HepG2 (cell line): ENCODE data around the gene MNX1. TPM values are rescaled to one million over a fixed set of nuclear protein-coding genes. Genes with fewer than 3 reads are reported as not detected.

ENCODE experiments used
- ATAC-seq: fragments of 200-7000 bp; cut with Tn5 transposase; 3 replicates; pipeline ENCODE4 v1.9.1; 2020; ENCODE audit warnings: mild to moderate bottlenecking, moderate library complexity
- BruUV-seq: library from RNA; stranded (reverse); fragments of 400-500 nt; replicated peaks from 2 replicates; lab custom pipeline; 2021; lab: Mats Ljungman, UMichigan
- CTCF ChIA-PET: fragments of 300-600 bp; formaldehyde crosslinking; extraction: SDS; loops from one replicate; lab custom pipeline; 2021; ENCODE audit warnings: low total read pairs, inconsistent platforms, low intra/inter-chr PET ratio; lab: Yijun Ruan, JAX
- POLR2A ChIA-PET: fragments of 350-600 bp; sonication (Branson Sonifier 250); formaldehyde crosslinking; loops from one replicate; lab custom pipeline; 2020; ENCODE audit warnings: antibody characterized with exemption, inconsistent platforms; lab: Yijun Ruan, JAX
- DNase-seq: peaks from one replicate; pipeline ENCODE4 v3.0.0-alpha.2; 2015; ENCODE audit warnings: low spot score
- FAIRE-seq: peaks from 3 replicates; lab custom pipeline; 2011; peaks lifted over from hg19 to GRCh38; lab: Jason Lieb, UNC
- H2AFZ ChIP-seq: one replicate; pipeline ENCODE4 v1.6.1; 2011; ENCODE audit warnings: low read length, inconsistent platforms
- H3K27ac ChIP-seq: fragments of 300-600 bp; 3 replicates; pipeline ENCODE4 v1.8.0; 2011; ENCODE audit warnings: mixed run types, mild to moderate bottlenecking, mixed read lengths, low read length, inconsistent platforms; ENCODE audit not compliant: insufficient read depth; ENCODE audit errors: extremely low read length
- H3K27me3 ChIP-seq, 2 experiments: fragments of 200-600 bp in 1 of 2; 2 replicates in 1 of 2; 3 replicates in 1 of 2; pipeline versions ENCODE4 v1.6.0 to v1.8.0; 2011; ENCODE audit warnings: low read length in 2 of 2, mild to moderate bottlenecking in 2 of 2, moderate library complexity in 2 of 2, inconsistent platforms in 1 of 2; ENCODE audit not compliant: insufficient read depth in 2 of 2, control insufficient read depth in 1 of 2
- H3K36me3 ChIP-seq, 2 experiments: fragments of 200-600 bp in 1 of 2; replicated peaks in 1 of 2; 2 replicates in 1 of 2; 3 replicates in 1 of 2; pipeline versions ENCODE4 v1.5.1 to v1.8.0; 2011; ENCODE audit warnings: low read length in 2 of 2, inconsistent platforms in 1 of 2; ENCODE audit not compliant: insufficient read depth in 2 of 2, control insufficient read depth in 1 of 2
- H3K4me1 ChIP-seq: 2 replicates; pipeline ENCODE4 v1.5.1; 2012; ENCODE audit warnings: low read length, inconsistent platforms; ENCODE audit not compliant: insufficient read depth
- H3K4me2 ChIP-seq: 2 replicates; pipeline ENCODE4 v1.6.0; 2011; ENCODE audit warnings: low read depth, low read length, inconsistent platforms
- H3K4me3 ChIP-seq, 3 experiments: fragments of 200-600 bp in 1 of 3; sonication (generic), shearing (Covaris generic) in 1 of 3; replicated peaks in 1 of 3; 2 replicates each; pipeline ENCODE4 v1.5.1; 2011 to 2016; ENCODE audit warnings: low read length in 3 of 3, inconsistent platforms in 2 of 3, low read depth in 2 of 3, mild to moderate bottlenecking in 2 of 3, control low read depth in 1 of 3, mixed read lengths in 1 of 3; ENCODE audit not compliant: insufficient read depth in 1 of 3
- H3K79me2 ChIP-seq: one replicate; pipeline ENCODE4 v1.6.1; 2011; ENCODE audit warnings: low read length, inconsistent platforms; ENCODE audit not compliant: insufficient read depth
- H3K9ac ChIP-seq: 2 replicates; pipeline ENCODE4 v1.6.0; 2011; ENCODE audit warnings: mild to moderate bottlenecking, low read depth, low read length, inconsistent platforms; ENCODE audit not compliant: insufficient read depth
- H3K9me3 ChIP-seq: 2 replicates; pipeline ENCODE4 v1.5.1; 2012; ENCODE audit warnings: mild to moderate bottlenecking, low read length
- H4K20me1 ChIP-seq: 2 replicates; pipeline ENCODE4 v1.6.0; 2011; ENCODE audit warnings: inconsistent platforms, mild to moderate bottlenecking, low read length, moderate library complexity; ENCODE audit not compliant: insufficient read depth
- AGO2 ChIP-seq: fragments of 200-400 bp; formaldehyde crosslinking; optimal IDR thresholded peaks from 2 replicates; pipeline ENCODE3; 2017; ENCODE audit warnings: mild to moderate bottlenecking, low read depth, low read length, moderate library complexity
- CEBPG ChIP-seq: IDR thresholded peaks from 2 replicates; pipeline ENCODE4 v1.6.1; 2016
- DZIP1 ChIP-seq: sonication (generic); formaldehyde crosslinking; IDR thresholded peaks from 2 replicates; pipeline ENCODE4 v1.5.0; 2020; ENCODE audit warnings: mild to moderate bottlenecking, missing genetic modification reagents
- FIP1L1 ChIP-seq: fragments of 200-400 bp; formaldehyde crosslinking; IDR thresholded peaks from 2 replicates; pipeline ENCODE4 v1.6.1; 2018; ENCODE audit warnings: low read depth, mild to moderate bottlenecking, low read length, moderate library complexity, borderline replicate concordance; ENCODE audit not compliant: insufficient read depth
- MTA1 ChIP-seq: sonication (generic); formaldehyde crosslinking; IDR thresholded peaks from 2 replicates; pipeline ENCODE4 v1.4.0; 2020; ENCODE audit warnings: missing genetic modification reagents, mild to moderate bottlenecking, borderline replicate concordance
- RARA ChIP-seq: IDR thresholded peaks from 2 replicates; pipeline ENCODE4 v1.6.1; 2016; ENCODE audit warnings: missing genetic modification reagents, missing compliant biosample characterization
- SSRP1 ChIP-seq: IDR thresholded peaks from 2 replicates; pipeline ENCODE4 v1.6.1; 2016; ENCODE audit warnings: control low read depth
- ZNF766 ChIP-seq: sonication (generic); formaldehyde crosslinking; IDR thresholded peaks from 2 replicates; pipeline ENCODE4 v1.5.0; 2020; ENCODE audit warnings: missing genetic modification reagents, borderline replicate concordance
- ZNF879 ChIP-seq: sonication (generic); formaldehyde crosslinking; IDR thresholded peaks from 2 replicates; pipeline ENCODE4 v1.8.1; 2023; ENCODE audit warnings: missing genetic modification reagents
- ZNF891 ChIP-seq: sonication (generic); formaldehyde crosslinking; IDR thresholded peaks from 2 replicates; pipeline ENCODE4 v1.5.0; 2020; ENCODE audit warnings: mild to moderate bottlenecking, missing genetic modification reagents
- ZSCAN20 ChIP-seq: sonication (generic); formaldehyde crosslinking; IDR thresholded peaks from 2 replicates; pipeline ENCODE4 v1.4.0; 2020; ENCODE audit warnings: missing genetic modification reagents, mild to moderate bottlenecking, borderline replicate concordance
- ZSCAN5A ChIP-seq: sonication (generic); formaldehyde crosslinking; IDR thresholded peaks from 2 replicates; pipeline ENCODE4 v1.8.0; 2022; ENCODE audit warnings: mild to moderate bottlenecking, missing genetic modification reagents, borderline replicate concordance
- WGBS: methylation state at CpG from one replicate; pipeline ENCODE4 v1.1.6; 2017; ENCODE audit warnings: low lambda C conversion rate; 5-methylcytosine and 5-hydroxymethylcytosine counted together
- in situ Hi-C: cut with HindIII; loops from 2 replicates; pipeline ENCODE4 v1.10.0; 2017; ENCODE audit warnings: low pct_unique_long_range_greater_than_20kb; ENCODE audit not compliant: extremely low pct_ligation_motif_present
- intact Hi-C: fragments of 100-400 bp; cut with micrococcal nuclease; formaldehyde crosslinking; loops from one replicate; pipeline ENCODE4 v1.10.0; 2022; ENCODE audit not compliant: unreplicated experiment
- polyA plus RNA-seq, 8 experiments: library from polyadenylated mRNA; depleted of rRNA in 3 of 8; stranded (reverse) in 7 of 8; unstranded in 1 of 8; fragments of >200 nt; fragmentation: Illumina TruSeq in 4 of 8; extraction: Trizol in 4 of 8; gene quantifications; 2 replicates each; pipeline versions ENCODE4 v1.2.1 to v1.2.3, GENCODE V29; 2011 to 2016; ENCODE audit warnings: low read depth in 4 of 8, missing spikeins in 1 of 8, mixed read lengths in 1 of 8; ENCODE audit not compliant: insufficient read depth in 1 of 8
- total RNA-seq, 5 experiments: library from RNA; depleted of rRNA; stranded (reverse); fragments of >200 nt; fragmentation: Illumina TruSeq; extraction: Trizol; gene quantifications; 2 replicates each; pipeline ENCODE4 v1.2.3, GENCODE V29; 2016; ENCODE audit warnings: low read depth in 1 of 5
- TF ChIP-seq, protein P1 (sequence below): sonication (generic); formaldehyde crosslinking; IDR thresholded peaks from 2 replicates; pipeline ENCODE4 v1.8.0; 2022; ENCODE audit warnings: missing genetic modification reagents, mild to moderate bottlenecking, moderate library complexity, borderline replicate concordance

MNX1 gene
- total and polyA plus RNA-seq, 2 of the 13 experiments (the other 11 are each of a cell fraction or from before 2014, with no cell fraction given) = 0.94 to 6.1 TPM

GRCh38 chr7:157024716-157025115 is 14.3 kb upstream of the MNX1 start:
- ATAC-seq (no peak), FAIRE-seq (no peak), DNase-seq (no peak)
- Histone ChIP-seq H3K79me2 (no peaks in the 10 kb centered on the region), H2AFZ (no peak overlapping the region), H3K4me3 (no peak overlapping the region), H3K4me1 (peaks cover 31% of the 10 kb centered on the region), H3K4me2 (no peak overlapping the region), H3K27ac (no peak overlapping the region), H3K9ac (no peak overlapping the region), H3K27me3 (peaks cover 11 to 88% of the 10 kb centered on the region in 2 experiments; a peak in 4 of 5 replicates), H3K36me3 (no peaks in the 10 kb centered on the region), H3K9me3 (no peaks in the 10 kb centered on the region), H4K20me1 (peaks cover 8% of the 10 kb centered on the region; the same call in 1 of the 2 replicates)
- ChIA-PET POLR2A (no interaction called here), CTCF (no interaction called here)
- TF ChIP-seq ZNF879 (no peak), ZNF766 (no peak), RARA (CRISPR knock-in tag) (no peak), DZIP1 (no peak), AGO2 (no peak)
- no TSS peak for BruUV-seq
- intact Hi-C loops (no loop called here), in situ Hi-C loops (no loop called here)
- WGBS = 32% methylated on average over 3 of the region's 3 CpGs

- Histone ChIP-seq H3K9me3 (no peaks in the 10 kb centered on the region), H2AFZ (no peak overlapping the region), H3K27me3 (peaks cover 20 to 91% of the 10 kb centered on the region in 2 experiments; a peak in 4 of 5 replicates), H3K9ac (no peak overlapping the region), H3K4me3 (no peak overlapping the region), H4K20me1 (peaks cover 8% of the 10 kb centered on the region; the same call in 1 of the 2 replicates), H3K4me2 (no peak overlapping the region), H3K79me2 (no peaks in the 10 kb centered on the region), H3K4me1 (peaks cover 37% of the 10 kb centered on the region), H3K36me3 (no peaks in the 10 kb centered on the region), H3K27ac (no peak overlapping the region)
- intact Hi-C loops = no loop called here
- ATAC-seq (no peak), DNase-seq (no peak), FAIRE-seq (no peak)
- WGBS = 49% methylated on average over 4 of the region's 4 CpGs
- POLR2A ChIA-PET = no interaction called here
- in situ Hi-C loops = no loop called here
- CTCF ChIA-PET = no interaction called here
- BruUV-seq = no TSS peak
- no peak for TF ChIP-seq MTA1 (CRISPR knock-in tag)
- TF ChIP-seq FIP1L1 = no peak
- TF ChIP-seq ZNF891 (CRISPR knock-in tag) = no peak
- no peak for TF ChIP-seq ZSCAN20 (CRISPR knock-in tag)
- TF ChIP-seq, protein P1, sequence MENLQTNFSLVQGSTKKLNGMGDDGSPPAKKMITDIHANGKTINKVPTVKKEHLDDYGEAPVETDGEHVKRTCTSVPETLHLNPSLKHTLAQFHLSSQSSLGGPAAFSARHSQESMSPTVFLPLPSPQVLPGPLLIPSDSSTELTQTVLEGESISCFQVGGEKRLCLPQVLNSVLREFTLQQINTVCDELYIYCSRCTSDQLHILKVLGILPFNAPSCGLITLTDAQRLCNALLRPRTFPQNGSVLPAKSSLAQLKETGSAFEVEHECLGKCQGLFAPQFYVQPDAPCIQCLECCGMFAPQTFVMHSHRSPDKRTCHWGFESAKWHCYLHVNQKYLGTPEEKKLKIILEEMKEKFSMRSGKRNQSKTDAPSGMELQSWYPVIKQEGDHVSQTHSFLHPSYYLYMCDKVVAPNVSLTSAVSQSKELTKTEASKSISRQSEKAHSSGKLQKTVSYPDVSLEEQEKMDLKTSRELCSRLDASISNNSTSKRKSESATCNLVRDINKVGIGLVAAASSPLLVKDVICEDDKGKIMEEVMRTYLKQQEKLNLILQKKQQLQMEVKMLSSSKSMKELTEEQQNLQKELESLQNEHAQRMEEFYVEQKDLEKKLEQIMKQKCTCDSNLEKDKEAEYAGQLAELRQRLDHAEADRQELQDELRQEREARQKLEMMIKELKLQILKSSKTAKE (CRISPR knock-in tag) = no peak
- no peak for TF ChIP-seq ZSCAN5A (CRISPR knock-in tag)
- TF ChIP-seq SSRP1 (CRISPR knock-in tag) = no peak
- no peak for TF ChIP-seq CEBPG (CRISPR knock-in tag)
These were observed 13.1 kb upstream of the MNX1 start for GRCh38 chr7:157023589-157023905.
